KOPT-K1 (cell line): ENCODE results near the gene ATXN7L2.
"Not testable (repeated sequence)": the region's sequence is repeated elsewhere in the genome, so short reads cannot be mapped to it uniquely, and the experiment has no call there.

Experiments used
- H3K27ac ChIP-seq: fragments of 200-600 bp; sonication (generic); 2 replicates; pipeline ENCODE4 v1.5.1; 2016; ENCODE audit warnings: antibody characterized with exemption, mild to moderate bottlenecking, low read depth, low read length; ENCODE audit not compliant: poor library complexity, severe bottlenecking
- H3K36me3 ChIP-seq: fragments of 200-600 bp; sonication (generic); 2 replicates; pipeline ENCODE4 v1.5.1; 2017; ENCODE audit warnings: antibody characterized with exemption, mild to moderate bottlenecking, low read length, moderate library complexity; ENCODE audit not compliant: insufficient read depth
- H3K9me3 ChIP-seq: fragments of 200-600 bp; sonication (generic); 2 replicates; pipeline ENCODE4 v1.5.1; 2017; ENCODE audit warnings: antibody characterized with exemption, low read length, mild to moderate bottlenecking; ENCODE audit not compliant: insufficient read depth, poor library complexity, severe bottlenecking

Gene ATXN7L2, protein sequence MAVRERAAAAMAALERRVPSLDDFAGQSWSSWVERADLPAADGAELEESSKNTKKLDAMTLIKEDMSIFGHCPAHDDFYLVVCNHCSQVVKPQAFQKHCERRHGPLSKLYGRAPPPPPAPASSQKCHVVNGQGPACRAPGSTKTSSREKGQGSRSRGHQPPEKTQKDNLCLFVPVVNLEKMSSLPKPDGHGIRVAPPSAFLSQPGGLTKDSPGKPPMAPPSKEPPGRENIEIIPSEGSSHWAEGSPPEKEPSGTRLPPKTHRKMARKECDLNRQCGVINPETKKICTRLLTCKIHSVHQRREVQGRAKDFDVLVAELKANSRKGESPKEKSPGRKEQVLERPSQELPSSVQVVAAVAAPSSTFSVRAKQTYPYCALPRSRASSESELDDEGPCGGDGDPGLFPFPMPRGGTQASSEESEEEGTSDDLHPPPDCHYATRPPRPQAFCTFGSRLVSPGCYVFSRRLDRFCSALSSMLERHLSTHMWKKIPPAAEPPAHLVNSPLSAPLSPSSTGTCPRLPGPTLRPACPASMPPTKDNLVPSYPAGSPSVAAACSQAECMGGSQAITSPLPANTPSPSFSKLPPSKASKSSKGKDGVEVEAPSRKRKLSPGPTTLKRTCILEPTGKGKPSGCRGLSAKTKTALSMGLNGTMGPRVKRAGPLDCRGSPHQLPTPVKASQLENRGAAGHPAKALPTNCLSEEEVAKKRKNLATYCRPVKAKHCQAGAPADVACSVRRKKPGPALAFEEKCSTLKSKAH

DNA sequence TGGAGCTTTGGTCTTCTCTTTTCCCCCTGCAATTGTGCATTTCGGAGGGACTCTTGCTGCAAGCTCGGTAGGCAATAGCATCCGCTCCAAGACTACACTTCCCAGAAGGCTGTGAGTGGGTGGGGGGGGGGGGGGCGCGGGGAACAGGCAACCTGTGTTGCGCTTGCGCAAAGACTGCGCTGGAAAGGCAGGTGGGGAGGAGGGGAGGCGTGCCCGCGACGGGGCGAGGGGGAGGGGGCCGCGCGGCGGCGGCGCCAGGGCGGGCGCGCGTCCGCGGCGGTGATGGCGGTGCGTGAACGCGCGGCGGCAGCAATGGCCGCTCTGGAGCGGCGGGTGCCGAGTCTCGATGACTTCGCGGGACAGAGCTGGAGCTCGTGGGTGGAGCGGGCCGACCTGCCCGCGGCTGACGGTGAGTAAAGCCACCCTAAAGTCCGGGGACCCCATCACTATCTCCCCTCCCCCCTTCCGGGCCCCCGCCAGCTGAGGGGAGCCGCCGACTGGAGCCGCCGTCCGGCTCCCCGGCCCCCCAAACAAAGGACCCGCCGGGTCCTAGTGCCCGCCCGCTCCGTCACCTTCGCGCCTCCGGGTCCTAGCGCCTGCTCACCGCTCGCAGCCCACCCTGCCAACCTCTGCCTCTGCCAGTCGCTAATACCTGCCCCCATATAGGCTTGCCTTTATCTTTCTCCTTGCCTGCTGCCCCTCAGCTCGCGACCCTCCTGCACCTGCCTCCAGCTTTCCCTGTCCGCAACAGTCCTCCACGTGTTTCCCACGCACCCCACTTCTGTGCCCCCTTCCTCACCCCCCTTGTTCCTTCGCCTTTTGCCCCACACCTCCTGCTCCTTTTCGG lies at the start of gene ATXN7L2:
Gene ATXN7L2, plus strand, starts transcription at position 234 of the 847 bp plus-strand sequence. Its CDS starts 49 bp downstream, at position 283.
- Histone ChIP-seq H3K36me3 (peaks cover 27% of the 10 kb centered on the region; the same call in 1 of the 2 replicates), H3K27ac (peak within 1 kb of the TSS; percentile 84), H3K9me3 (no peaks in the 10 kb centered on the region)

DNA sequence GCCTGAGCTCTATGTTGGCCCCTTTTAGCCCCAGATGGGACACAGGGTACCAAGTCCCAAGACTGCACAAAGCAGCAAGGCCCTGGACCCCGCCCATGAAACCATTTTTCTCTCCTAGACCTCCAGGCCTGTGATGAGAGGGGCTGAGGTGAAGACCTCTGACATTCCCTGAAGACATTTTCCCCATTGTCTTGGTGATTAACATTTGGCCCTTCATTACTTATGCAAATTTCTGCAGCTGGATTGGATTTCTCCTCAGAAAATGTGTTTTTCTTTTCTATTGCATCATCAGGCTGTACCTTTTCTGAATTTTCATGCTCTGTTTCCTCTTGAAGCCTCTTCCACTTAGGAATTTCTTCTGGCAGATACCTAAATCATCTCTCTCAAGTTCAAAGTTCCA lies 49.2 kb upstream of the ATXN7L2 start:
- H3K27ac ChIP-seq, result no peak overlapping the region
- H3K9me3 ChIP-seq, result peaks cover 16% of the 10 kb centered on the region
- no peaks in the 10 kb centered on the region for H3K36me3 ChIP-seq

DNA sequence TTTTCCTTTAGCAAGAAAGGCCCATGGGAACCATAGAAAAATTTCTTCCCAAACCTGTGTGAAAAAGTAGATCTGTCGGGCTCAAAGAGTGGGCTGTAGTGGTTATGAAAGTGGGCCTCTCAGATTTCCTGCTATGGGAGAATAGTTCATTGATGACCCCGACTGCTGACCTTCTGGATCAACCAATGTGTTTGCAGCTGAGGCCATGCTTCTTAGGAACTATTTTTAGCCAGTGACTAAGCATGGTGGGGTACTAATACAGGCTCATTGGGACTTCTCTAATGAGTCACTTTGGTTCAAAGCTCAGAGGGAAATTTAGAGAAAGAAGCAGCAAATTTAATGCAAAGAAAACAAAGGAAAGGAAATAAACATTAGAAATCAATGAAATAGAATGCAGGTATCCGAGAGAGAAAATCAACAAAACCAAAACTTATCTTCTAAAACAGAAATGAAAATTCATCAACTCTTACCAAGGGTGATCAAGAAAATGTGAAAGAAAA lies 44.9 kb upstream of the ATXN7L2 start:
- H3K36me3 ChIP-seq, result no peaks in the 10 kb centered on the region
- H3K27ac ChIP-seq, result no peak overlapping the region
- H3K9me3 ChIP-seq, result peaks cover 16% of the 10 kb centered on the region

DNA sequence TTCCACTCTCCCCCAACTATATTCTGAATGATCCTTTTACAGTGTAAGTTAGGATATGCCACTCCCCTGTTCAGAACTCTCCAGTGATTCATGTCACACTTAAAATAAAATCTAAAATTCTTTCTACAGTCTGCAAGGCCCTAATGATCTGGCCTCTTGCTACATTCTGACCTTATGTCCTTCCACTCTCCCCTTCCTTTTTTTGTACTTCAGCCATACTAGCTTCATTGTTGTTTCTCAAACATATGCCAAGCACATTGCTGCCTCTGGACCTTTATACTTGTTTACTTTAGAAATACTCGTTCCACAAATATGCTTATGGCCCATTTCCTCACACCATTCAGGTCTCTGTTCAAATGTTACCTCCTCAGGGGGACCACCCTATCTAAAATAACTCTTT lies 42.6 kb upstream of the ATXN7L2 start:
- Histone ChIP-seq H3K9me3 (peaks cover 6% of the 10 kb centered on the region), H3K36me3 (no peaks in the 10 kb centered on the region), H3K27ac (no peak overlapping the region)

DNA sequence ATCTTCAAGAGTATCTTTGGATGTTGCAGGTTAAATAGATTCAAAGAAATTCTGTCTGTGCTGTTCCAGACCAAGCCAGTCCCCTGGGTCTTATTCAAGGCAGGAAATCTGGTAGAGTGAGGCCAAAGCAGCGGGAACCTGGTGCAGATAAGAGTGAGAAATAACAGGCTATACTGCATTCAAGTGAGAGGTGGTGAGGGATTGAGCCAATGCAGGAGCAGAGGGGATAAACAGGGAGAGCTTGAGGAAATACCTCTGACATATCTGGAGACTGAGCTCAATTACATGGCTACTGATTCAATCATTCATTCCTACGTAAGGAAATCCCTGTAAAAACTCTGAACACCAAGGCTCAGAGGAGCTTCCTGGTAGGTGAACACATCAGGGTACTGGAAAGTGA lies 40.2 kb upstream of the ATXN7L2 start:
- Histone ChIP-seq H3K36me3 (no peaks in the 10 kb centered on the region), H3K27ac (no peak overlapping the region), H3K9me3 (peaks cover 6% of the 10 kb centered on the region)

DNA sequence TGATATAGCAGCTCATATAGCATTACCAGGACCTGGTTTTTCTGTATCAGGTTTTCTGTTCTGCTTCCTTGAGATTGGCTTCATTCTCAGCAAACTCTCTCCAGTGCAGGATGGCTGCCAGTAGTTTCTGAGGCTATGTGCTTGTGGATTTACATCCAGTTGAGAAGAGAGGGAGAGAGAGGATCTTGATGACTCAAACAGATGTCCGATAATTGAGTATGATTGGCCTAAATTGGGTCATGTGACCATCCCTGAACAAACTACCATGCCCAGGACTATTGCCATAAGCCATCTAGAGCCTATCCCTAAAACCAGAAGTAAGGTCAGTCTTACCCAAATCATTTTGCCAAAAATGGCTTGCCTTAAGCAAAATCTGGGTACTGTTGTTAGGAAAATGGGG lies 39.4 kb upstream of the ATXN7L2 start:
- H3K27ac ChIP-seq, result no peak overlapping the region
- no peaks in the 10 kb centered on the region for H3K36me3 ChIP-seq
- peaks cover 6% of the 10 kb centered on the region for H3K9me3 ChIP-seq

DNA sequence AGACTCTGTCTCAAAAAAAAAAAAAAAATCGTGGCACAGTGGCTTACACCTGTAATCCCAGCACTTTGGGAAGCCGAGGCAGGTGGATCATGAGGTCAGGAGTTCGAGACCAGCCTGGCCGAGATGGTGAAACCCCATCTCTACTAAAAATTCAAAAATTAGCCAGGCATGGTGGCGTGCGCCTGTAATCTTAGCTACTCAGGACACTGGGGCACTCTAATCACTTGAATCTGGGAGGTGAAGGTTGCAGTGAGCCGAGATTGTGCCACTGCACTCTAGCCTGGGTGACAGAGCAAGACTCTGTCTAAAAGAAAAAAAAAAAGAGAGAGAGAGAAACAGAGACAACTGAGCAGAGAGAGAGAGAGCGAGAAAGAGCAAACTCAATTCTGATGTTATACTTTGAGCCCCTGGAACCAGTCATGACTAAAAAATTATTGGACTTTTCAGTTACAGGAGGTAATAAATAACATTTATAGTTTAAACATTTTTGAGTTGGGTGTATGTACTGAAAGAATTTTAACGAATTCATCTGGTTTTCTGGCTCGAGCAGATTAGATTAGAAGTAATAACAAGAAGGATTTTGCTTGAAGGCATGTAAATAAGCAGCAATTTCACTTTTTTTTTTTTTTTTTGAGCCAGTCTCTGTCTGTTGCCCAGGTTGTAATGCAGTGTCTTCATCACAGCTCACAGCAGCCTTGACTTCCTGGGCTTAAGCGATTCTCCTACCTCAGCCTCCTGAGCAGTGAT lies 37.6 kb upstream of the ATXN7L2 start:
- not testable (repeated sequence) for H3K27ac ChIP-seq, H3K9me3 ChIP-seq, H3K36me3 ChIP-seq

DNA sequence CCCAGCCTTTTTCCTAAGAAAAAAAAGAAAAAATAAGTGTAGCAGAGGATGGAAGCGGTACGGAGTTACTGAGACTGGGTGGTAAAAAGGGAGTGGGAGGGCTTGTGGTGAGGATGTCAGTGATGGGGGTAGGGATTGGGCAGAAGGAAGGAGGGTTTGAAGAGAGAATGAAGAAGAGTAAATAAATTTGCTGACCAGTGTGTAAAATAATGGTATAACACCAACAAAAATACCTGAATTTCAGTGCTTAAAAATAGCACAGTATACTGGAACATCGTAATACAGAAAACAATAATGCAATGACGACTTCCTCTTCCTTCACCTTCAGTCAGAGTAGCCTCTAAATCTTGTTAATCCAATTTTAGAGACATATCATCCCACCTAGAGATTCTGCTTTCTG lies 36.2 kb upstream of the ATXN7L2 start:
- Histone ChIP-seq H3K27ac (no peak overlapping the region), H3K9me3 (peaks cover 6% of the 10 kb centered on the region), H3K36me3 (no peaks in the 10 kb centered on the region)

DNA sequence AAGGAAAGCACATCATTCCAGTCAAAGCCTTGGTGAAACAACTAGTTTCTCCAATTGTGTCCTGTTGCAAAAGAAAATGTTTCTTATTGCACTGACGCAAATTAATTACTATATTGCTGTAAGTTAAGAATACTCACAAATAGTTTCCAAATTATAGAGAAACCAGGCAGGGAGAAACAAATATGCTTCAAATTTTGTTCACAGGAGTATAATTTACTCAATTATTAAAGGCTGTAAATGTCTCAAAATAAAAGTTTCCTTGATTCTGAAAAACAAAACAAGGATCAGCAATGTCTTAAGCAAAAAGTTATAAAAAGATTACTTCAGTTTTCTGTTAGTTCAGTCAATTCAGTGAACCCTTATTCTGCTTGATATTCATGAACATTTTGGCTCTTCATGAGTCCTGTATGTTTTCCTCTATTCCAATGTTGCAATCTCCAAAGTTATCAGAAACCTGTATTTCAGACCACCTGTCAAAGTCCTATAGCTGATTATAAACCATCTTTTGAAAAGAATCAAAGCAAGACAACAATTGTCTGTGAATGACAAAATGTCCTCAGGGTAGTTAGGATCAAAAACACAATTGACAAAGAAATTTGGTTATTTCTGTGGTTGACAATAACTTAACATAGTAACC lies 29.1 kb upstream of the ATXN7L2 start:
- H3K36me3 ChIP-seq, result no peaks in the 10 kb centered on the region
- peaks cover 36% of the 10 kb centered on the region for H3K9me3 ChIP-seq
- no peak overlapping the region for H3K27ac ChIP-seq

DNA sequence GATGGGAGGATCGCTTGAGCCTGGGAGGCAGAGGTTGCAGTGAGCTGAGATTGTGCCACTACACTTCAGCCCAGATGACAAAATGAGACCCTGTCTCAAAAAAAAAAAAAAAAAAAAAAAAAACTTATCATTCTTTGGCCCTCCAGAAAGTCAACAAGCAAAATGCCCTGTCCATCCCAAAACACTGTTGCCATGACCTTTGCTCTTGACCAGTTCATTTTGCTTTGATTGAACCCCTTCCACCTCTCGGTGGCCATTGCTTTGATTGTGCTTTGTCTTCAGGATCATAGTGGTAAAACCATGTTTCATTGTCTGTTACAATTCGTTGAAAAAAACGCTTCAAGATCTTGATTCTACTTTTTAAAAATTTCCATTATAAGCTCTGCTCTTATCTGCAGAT lies 25.9 kb upstream of the ATXN7L2 start:
- Histone ChIP-seq H3K9me3 (peaks cover 44% of the 10 kb centered on the region), H3K27ac (no peak overlapping the region), H3K36me3 (no peaks in the 10 kb centered on the region)

DNA sequence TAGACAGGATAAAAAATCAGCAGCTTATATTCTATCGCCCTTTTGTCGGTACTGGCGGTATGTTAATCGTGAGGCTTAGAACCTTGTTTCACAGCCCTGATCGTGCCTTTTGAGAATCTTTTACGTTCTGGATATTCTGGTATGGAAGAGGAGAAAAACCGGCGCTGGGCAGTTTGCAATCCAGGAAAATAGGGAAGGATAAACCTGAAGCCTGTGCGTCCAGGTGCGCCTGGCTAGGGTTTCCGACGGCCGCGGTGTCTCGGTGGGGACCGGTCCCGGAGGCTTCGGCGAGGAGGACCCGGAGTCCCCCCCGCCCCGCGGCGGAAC lies 17.6 kb upstream of the ATXN7L2 start:
- no peaks in the 10 kb centered on the region for H3K36me3 ChIP-seq
- H3K27ac ChIP-seq, result no peak overlapping the region
- H3K9me3 ChIP-seq, result peaks cover 3% of the 10 kb centered on the region

DNA sequence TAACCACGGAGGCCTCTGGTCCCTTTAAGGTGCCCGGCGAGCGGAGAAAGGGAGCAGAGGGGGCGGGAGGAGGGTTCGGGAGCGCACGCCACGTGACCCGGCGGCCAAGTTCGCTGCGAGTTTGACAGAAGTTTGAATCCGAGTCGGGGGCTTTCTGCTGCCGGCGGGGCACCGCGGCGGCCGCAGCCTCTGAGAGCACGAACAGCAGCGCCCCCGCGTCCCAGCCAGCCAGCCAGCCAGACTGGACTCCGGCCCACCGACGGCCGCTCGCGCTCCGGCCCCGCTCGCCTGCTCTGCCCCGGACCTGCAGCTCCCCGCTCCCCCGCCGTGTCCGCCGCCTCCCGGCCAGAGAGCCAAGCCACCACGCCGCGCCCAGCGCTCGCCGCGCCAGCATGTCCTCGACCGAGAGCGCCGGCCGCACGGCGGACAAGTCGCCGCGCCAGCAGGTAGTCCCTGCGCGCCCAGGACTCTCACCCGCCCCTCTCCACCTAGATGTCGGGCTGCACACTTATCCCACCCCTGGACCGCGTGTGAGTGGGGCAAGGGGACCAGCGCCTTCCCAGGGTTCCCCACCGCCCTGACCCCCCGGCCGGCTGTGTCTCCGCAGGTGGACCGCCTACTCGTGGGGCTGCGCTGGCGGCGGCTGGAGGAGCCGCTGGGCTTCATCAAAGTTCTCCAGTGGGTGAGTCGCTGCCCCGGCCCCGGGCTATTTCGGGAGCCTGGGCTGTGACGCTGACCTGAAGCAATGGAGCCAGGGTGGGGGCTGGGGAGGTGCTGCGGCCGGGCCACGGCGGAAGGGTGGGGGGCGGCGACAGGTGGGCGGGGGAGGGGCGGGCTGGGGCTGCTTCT lies 17.0 kb upstream of the ATXN7L2 start, which contains the start of gene SYPL2:
Gene SYPL2, plus strand, starts transcription at position 95 of the 849 bp plus-strand sequence. Its CDS starts 298 bp downstream, at position 393.
- H3K36me3 ChIP-seq, result no peaks in the 10 kb centered on the region
- no peak within 1 kb of the TSS for H3K27ac ChIP-seq
- H3K9me3 ChIP-seq, result no peaks in the 10 kb centered on the region

DNA sequence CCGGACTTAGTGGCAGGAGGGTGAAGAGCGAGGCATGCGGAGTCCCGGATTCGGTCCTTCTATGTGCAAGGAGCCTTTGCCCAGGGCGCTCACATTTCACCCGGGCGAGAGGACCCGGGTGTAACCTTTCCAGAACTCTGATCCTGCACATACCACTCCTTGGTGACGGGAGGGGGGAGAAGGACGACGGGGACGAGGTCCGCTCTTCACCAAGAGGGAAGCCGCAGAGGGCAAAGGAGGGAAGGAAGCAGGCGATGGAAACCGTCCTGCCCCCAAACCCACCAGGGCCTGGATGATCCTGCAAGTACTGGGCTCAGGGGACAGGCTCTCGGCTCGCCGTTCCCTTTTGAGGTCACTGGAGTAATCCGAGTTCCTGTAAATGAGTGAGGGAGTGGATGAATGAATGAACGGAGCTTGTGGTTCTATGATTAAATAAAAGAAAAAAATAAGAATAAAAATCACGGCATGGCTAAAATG lies 16.4 kb upstream of the ATXN7L2 start:
- Histone ChIP-seq H3K9me3 (no peaks in the 10 kb centered on the region), H3K36me3 (no peaks in the 10 kb centered on the region), H3K27ac (no peak overlapping the region)
